Stomach (tissue), 9 donors: Measurements from ENCODE around the gene MLXIP. TPM values are rescaled to one million over a fixed set of nuclear protein-coding genes. Genes with fewer than 3 reads are reported as not detected.

Source experiments
- DNase-seq, 2 donors: peaks; one replicate each; pipeline versions ENCODE4 v3.0.0 to v3.0.0-alpha.2; 2013 to 2019
- H3K27ac ChIP-seq, 5 donors: fragments of 200-600 bp in 4 of 5; sonication (generic) in 4 of 5; one replicate each; pipeline ENCODE4 v1.5.1; 2013 to 2019; ENCODE audit warnings: mild to moderate bottlenecking in 1 of 5, moderate library complexity in 1 of 5
- H3K27me3 ChIP-seq, 3 donors: fragments of 200-600 bp; sonication (generic); one replicate each; pipeline ENCODE4 v1.5.1; 2017 to 2019; ENCODE audit warnings: mixed run types in 1 of 3
- H3K36me3 ChIP-seq, 4 donors: fragments of 200-600 bp; sonication (generic); 1 replicate in 3 of 4; 2 replicates in 1 of 4; pipeline ENCODE4 v1.5.1; 2016 to 2019
- H3K4me1 ChIP-seq, 4 donors: fragments of 200-600 bp; sonication (generic); one replicate each; pipeline ENCODE4 v1.5.1; 2016 to 2019
- H3K4me3 ChIP-seq, 4 donors: fragments of 200-600 bp; sonication (generic) in 3 of 4; one replicate each; pipeline ENCODE4 v1.5.1; 2016 to 2019; ENCODE audit warnings: mild to moderate bottlenecking in 1 of 4
- H3K9me3 ChIP-seq, 4 donors: fragments of 200-600 bp; sonication (generic); one replicate each; pipeline ENCODE4 v1.5.1; 2016 to 2019
- EP300 ChIP-seq: sonication (generic); formaldehyde crosslinking; IDR thresholded peaks from one replicate; pipeline ENCODE4 v1.6.1; 2017; ENCODE audit warnings: antibody characterized with exemption
- POLR2A ChIP-seq, 4 donors: fragments of 450-650 bp; IDR thresholded peaks; one replicate each; pipeline ENCODE4 v1.6.1; 2016; ENCODE audit warnings: antibody characterized with exemption in 4 of 4, control low read depth in 2 of 4, mild to moderate bottlenecking in 1 of 4, moderate library complexity in 1 of 4
- POLR2AphosphoS5 ChIP-seq, 3 donors: sonication (generic); formaldehyde crosslinking; IDR thresholded peaks; one replicate each; pipeline ENCODE4 v1.6.1; 2016; ENCODE audit warnings: antibody characterized with exemption in 3 of 3
- WGBS, 5 donors: extraction: QIAGEN DNeasy Blood & Tissue Kit in 3 of 5; methylation state at CpG; one replicate each; pipeline versions ENCODE4 v1.1.5 to v1.1.7; 2013 to 2018; 5-methylcytosine and 5-hydroxymethylcytosine counted together
- intact Hi-C: fragments of 100-400 bp; cut with DNase I; formaldehyde crosslinking; loops from one replicate; pipeline ENCODE4 v1.15.1; 2023; ENCODE audit warnings: low total_unique reads
- polyA plus RNA-seq, 3 donors: library from polyadenylated mRNA; stranded (reverse); fragments of 200-250 nt; gene quantifications; one replicate each; pipeline ENCODE4 v1.2.3, GENCODE V29; 2013
- total RNA-seq, 5 donors: library from RNA; depleted of rRNA; stranded (reverse); fragments of >200 nt; gene quantifications; one replicate each; pipeline versions ENCODE4 v1.1.0 to v1.2.3, GENCODE V29; 2014 to 2016
- TF ChIP-seq, protein P1 (sequence below), 7 experiments: fragments of 450-650 bp in 4 of 7; fragments of 200-600 bp in 3 of 7; sonication (generic) in 3 of 7; IDR thresholded peaks; one replicate each; pipeline ENCODE4 v1.5.1; 2016 to 2019; ENCODE audit warnings: antibody characterized with exemption in 7 of 7, control low read depth in 2 of 7, mild to moderate bottlenecking in 1 of 7
- donor health status: healthy with polysubstance abuse.
- donor health status: Bipolar disorder and iron deficiency.
- donor health status: healthy.

MLXIP gene
- total and polyA plus RNA-seq, 8 donors, result 12.3 to 140 (median 34.8) TPM

DNA sequence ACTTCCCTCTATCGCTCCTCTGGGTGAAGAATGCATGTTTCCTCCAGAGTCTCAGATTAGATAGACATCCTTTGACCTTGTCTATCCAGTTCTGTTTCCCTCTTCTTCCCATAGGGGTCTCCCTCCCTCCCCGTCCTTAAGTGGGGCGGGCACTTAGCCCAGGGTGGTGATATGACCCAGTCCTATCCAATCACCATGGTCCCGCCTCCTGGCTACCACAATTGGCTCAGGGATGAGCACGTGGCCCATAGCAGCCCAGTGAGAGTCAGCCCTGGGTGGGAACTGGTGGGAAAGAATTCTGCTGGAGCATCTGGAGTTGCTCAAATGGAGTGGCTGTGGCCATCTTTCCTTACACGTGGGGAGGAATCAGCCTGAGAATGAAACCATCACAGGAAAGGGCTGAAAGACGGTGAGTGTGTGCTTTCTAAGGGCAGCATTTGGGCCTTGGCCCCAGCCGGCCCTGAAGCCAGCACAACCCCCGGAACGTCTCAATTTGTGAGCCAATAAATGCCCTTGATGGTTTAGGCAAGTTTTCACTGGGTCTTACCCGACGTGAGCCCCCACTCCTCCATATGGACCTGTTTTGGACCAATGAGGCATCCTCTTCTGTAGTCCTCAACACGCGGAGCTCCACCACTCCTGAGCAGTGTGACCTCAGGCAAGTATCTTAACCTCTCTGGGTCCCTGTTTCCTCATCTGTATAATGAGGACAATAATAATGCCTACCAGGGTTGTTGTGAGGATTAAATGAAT is 14.4 kb upstream of the MLXIP start:
- H3K4me1 ChIP-seq, result peaks cover 48 to 95% (median 69%) of the 10 kb centered on the region in 4 donors
- H3K27me3 ChIP-seq, result no peaks in the 10 kb centered on the region
- WGBS, 5 donors, result 67 to 83% (median 69%) methylated on average over 14 of the region's 14 CpGs
- peak overlapping the region; percentile 74 to 89 (median 86) for H3K27ac ChIP-seq
- DNase-seq, result peak; percentile 64 to 96
- TF ChIP-seq POLR2A (IDR thresholded peaks at IDR 0.05) (no peak), EP300 (no peak), POLR2AphosphoS5 (IDR thresholded peaks at IDR 0.05) (peak; percentile 10 to 67 (median 44))
- TF ChIP-seq, protein P1, sequence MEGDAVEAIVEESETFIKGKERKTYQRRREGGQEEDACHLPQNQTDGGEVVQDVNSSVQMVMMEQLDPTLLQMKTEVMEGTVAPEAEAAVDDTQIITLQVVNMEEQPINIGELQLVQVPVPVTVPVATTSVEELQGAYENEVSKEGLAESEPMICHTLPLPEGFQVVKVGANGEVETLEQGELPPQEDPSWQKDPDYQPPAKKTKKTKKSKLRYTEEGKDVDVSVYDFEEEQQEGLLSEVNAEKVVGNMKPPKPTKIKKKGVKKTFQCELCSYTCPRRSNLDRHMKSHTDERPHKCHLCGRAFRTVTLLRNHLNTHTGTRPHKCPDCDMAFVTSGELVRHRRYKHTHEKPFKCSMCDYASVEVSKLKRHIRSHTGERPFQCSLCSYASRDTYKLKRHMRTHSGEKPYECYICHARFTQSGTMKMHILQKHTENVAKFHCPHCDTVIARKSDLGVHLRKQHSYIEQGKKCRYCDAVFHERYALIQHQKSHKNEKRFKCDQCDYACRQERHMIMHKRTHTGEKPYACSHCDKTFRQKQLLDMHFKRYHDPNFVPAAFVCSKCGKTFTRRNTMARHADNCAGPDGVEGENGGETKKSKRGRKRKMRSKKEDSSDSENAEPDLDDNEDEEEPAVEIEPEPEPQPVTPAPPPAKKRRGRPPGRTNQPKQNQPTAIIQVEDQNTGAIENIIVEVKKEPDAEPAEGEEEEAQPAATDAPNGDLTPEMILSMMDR (IDR thresholded peaks at IDR 0.05), result peak in 1 of 7 experiments; percentile 31
- H3K4me3 ChIP-seq, result peak overlapping the region in 1 of 4 donors; percentile 18
- peaks cover 0 to 12% (median 7%) of the 10 kb centered on the region in 4 donors for H3K36me3 ChIP-seq
- intact Hi-C loops, result no loop called here
- no peaks in the 10 kb centered on the region for H3K9me3 ChIP-seq

- intact Hi-C loops, result no loop called here
- H3K27me3 ChIP-seq, result no peaks in the 10 kb centered on the region
- no peak overlapping the region for H3K4me3 ChIP-seq
- H3K9me3 ChIP-seq, result no peaks in the 10 kb centered on the region
- peak overlapping the region; percentile 44 to 89 (median 86) for H3K27ac ChIP-seq
- WGBS, 5 donors, result 76 to 88% (median 80%) methylated on average over 14 to 16 of the region's 16 CpGs
- no peak for TF ChIP-seq EP300
- peak in 2 of 3 donors; percentile 3 to 72 for TF ChIP-seq POLR2AphosphoS5 (IDR thresholded peaks at IDR 0.05)
- peaks cover 0 to 7% (median 2%) of the 10 kb centered on the region in 4 donors for H3K36me3 ChIP-seq
- H3K4me1 ChIP-seq, result peaks cover 48 to 89% (median 66%) of the 10 kb centered on the region in 4 donors
- peak in 1 of 2 donors; percentile 65 for DNase-seq
These were observed 13.6 kb upstream of the MLXIP start for GRCh38 chr12:122064780-122065588.

DNA sequence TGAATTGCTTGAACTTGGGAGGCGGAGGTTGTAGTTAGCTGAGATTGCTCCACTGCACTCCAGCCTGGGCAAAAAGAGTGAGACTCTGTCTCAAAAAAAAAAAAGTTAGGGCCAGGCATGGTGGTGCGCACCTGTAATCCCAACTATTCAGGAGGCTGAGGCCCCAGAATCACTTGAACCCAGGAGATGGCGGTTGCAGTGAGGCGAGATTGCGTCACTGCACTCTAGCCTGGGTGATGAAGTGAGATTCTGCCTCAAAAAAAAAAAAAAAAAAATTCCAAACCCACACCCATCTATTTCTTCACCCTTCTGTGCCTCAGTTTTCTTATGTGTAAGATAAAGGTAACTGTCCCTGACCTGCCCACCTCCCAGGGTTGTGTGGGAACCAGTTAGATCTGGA is 11.0 kb upstream of the MLXIP start:
- TF ChIP-seq EP300 (no peak), POLR2A (IDR thresholded peaks at IDR 0.05) (no peak), POLR2AphosphoS5 (IDR thresholded peaks at IDR 0.05) (no peak)
- TF ChIP-seq, protein P1 (IDR thresholded peaks at IDR 0.05), result no peak
- no peak for DNase-seq
- no peaks in the 10 kb centered on the region for H3K27me3 ChIP-seq
- 93 to 100% (median 96%) methylated on average over 5 of the region's 5 CpGs for WGBS, 5 donors
- intact Hi-C loops, result no loop called here
- H3K4me3 ChIP-seq, result no peak overlapping the region
- H3K27ac ChIP-seq, result peak overlapping the region in 3 of 5 donors; percentile 30 to 77 (median 70)
- H3K36me3 ChIP-seq, result no peaks in the 10 kb centered on the region
- no peaks in the 10 kb centered on the region for H3K9me3 ChIP-seq
- peaks cover 47 to 79% (median 59%) of the 10 kb centered on the region in 4 donors for H3K4me1 ChIP-seq

GRCh38 chr12:122067966-122068365 is 10.6 kb upstream of the MLXIP start:
- 10 to 26% (median 15%) methylated on average over 13 of the region's 13 CpGs for WGBS, 5 donors
- Histone ChIP-seq H3K4me3 (no peak overlapping the region), H3K4me1 (peaks cover 43 to 79% (median 59%) of the 10 kb centered on the region in 4 donors), H3K36me3 (no peaks in the 10 kb centered on the region), H3K27ac (peak overlapping the region in 3 of 5 donors; percentile 30 to 77 (median 70)), H3K9me3 (no peaks in the 10 kb centered on the region), H3K27me3 (no peaks in the 10 kb centered on the region)
- intact Hi-C loops, result no loop called here
- no peak for TF ChIP-seq POLR2A (IDR thresholded peaks at IDR 0.05)
- TF ChIP-seq POLR2AphosphoS5 (IDR thresholded peaks at IDR 0.05), result peak in 2 of 3 donors; percentile 8 to 21
- TF ChIP-seq, protein P1 (IDR thresholded peaks at IDR 0.05), result no peak
- DNase-seq, result peak; percentile 58 to 74
